Calu3 (cell line): ENCODE measurements around the gene TNIK. TPM values are rescaled to one million over a fixed set of nuclear protein-coding genes. Genes with fewer than 3 reads are reported as not detected.

Experiments
- BruUV-seq: library from RNA; stranded (reverse); fragments of 400-500 nt; replicated peaks from 2 replicates; lab custom pipeline; 2021; lab: Mats Ljungman, UMichigan
- CTCF ChIA-PET: fragments of 300-600 bp; sonication (Branson Sonifier 250); formaldehyde crosslinking; loops from one replicate; lab custom pipeline; 2022; ENCODE audit warnings: antibody characterized with exemption; lab: Charles Lee
- DNase-seq: peaks from one replicate; pipeline ENCODE4 v3.0.0; 2022
- H3K27ac Mint-ChIP-seq: one replicate; pipeline ENCODE4 v1.8.0; 2022; ENCODE audit warnings: mixed read lengths; ENCODE audit not compliant: unreplicated experiment
- H3K27me3 Mint-ChIP-seq: one replicate; pipeline ENCODE4 v1.8.0; 2022; ENCODE audit warnings: mixed read lengths; ENCODE audit not compliant: unreplicated experiment
- H3K36me3 Mint-ChIP-seq: one replicate; pipeline ENCODE4 v1.8.0; 2022; ENCODE audit warnings: mild to moderate bottlenecking, moderate library complexity, mixed read lengths; ENCODE audit not compliant: insufficient read depth, unreplicated experiment
- H3K4me1 Mint-ChIP-seq: one replicate; pipeline ENCODE4 v1.8.0; 2022; ENCODE audit warnings: mild to moderate bottlenecking, low read depth, mixed read lengths; ENCODE audit not compliant: unreplicated experiment
- H3K4me3 Mint-ChIP-seq: one replicate; pipeline ENCODE4 v1.8.0; 2022; ENCODE audit warnings: mild to moderate bottlenecking, low read depth, moderate library complexity, mixed read lengths; ENCODE audit not compliant: unreplicated experiment
- H3K9me3 Mint-ChIP-seq: one replicate; pipeline ENCODE4 v1.8.0; 2022; ENCODE audit warnings: low read depth, mixed read lengths; ENCODE audit not compliant: unreplicated experiment
- CTCF ChIP-seq: fragments of 200-600 bp; IDR thresholded peaks from one replicate; pipeline ENCODE4 v1.8.0; 2022; ENCODE audit warnings: antibody characterized with exemption; ENCODE audit not compliant: unreplicated experiment
- intact Hi-C: fragments of 100-400 bp; cut with micrococcal nuclease; formaldehyde crosslinking; loops from one replicate; pipeline ENCODE4 v1.10.0; 2022; ENCODE audit not compliant: unreplicated experiment
- total RNA-seq: library from RNA; stranded (reverse); gene quantifications from 2 replicates; pipeline ENCODE4 v1.2.3, GENCODE V29; 2022

Gene TNIK
- total RNA-seq, 1 experiment from 2014 or later = 19.7 TPM

- no peaks in the 10 kb centered on the region for H3K27me3 Mint-ChIP-seq
- no peak overlapping the region for H3K4me3 Mint-ChIP-seq
- no peaks in the 10 kb centered on the region for H3K36me3 Mint-ChIP-seq
- TF ChIP-seq CTCF = no peak
- CTCF ChIA-PET = no interaction called here
- no peak for DNase-seq
- no TSS peak for BruUV-seq
- intact Hi-C loops = no loop called here
- H3K9me3 Mint-ChIP-seq = no peaks in the 10 kb centered on the region
- no peaks in the 10 kb centered on the region for H3K4me1 Mint-ChIP-seq
- no peak overlapping the region for H3K27ac Mint-ChIP-seq
Measured at GRCh38 chr3:171497468-171497867, 37.3 kb upstream of the TNIK start.

- no peak for DNase-seq
- no peaks in the 10 kb centered on the region for H3K4me1 Mint-ChIP-seq
- intact Hi-C loops = no loop called here
- BruUV-seq = no TSS peak
- no peak for TF ChIP-seq CTCF
- H3K9me3 Mint-ChIP-seq = no peaks in the 10 kb centered on the region
- no peak overlapping the region for H3K4me3 Mint-ChIP-seq
- H3K27me3 Mint-ChIP-seq = no peaks in the 10 kb centered on the region
- CTCF ChIA-PET = no interaction called here
- no peaks in the 10 kb centered on the region for H3K36me3 Mint-ChIP-seq
- no peak overlapping the region for H3K27ac Mint-ChIP-seq
Measured at GRCh38 chr3:171495413-171495812, 35.2 kb upstream of the TNIK start.

DNA sequence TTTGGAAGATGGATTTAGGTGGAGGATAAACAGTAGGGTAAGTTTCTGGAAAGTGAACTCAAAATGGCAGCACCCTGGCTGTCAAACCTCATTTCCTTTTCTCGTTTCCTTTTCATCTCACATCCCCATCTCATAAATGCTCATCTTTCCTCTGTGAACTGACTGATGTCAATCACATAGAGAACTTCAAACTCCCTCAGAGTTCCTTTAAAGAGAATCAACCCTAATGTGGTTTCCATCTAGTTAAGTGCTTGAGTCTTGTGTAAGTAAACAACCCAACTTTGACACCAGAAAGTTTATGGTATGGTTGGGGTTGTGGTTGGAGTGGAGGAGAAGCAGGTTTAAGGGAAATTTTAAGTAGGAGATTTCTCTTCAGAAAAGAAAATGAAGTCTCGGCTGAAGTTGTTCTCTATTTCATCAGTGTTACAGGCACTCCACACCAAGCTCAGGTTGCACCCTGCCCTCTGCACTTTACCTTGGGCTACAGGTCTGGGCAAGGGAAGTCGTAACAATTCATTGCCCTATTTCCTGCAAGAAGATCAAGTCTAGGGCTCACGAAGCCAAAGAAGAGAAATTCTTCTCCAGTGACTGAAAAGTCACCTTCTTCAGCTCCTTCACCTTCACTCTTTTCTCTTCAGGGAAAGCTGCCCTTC is 34.4 kb upstream of the TNIK start:
- no TSS peak for BruUV-seq
- DNase-seq = no peak
- CTCF ChIA-PET = no interaction called here
- intact Hi-C loops = no loop called here
- TF ChIP-seq CTCF = no peak
- Mint-ChIP-seq H3K27ac (no peak overlapping the region), H3K9me3 (no peaks in the 10 kb centered on the region), H3K36me3 (no peaks in the 10 kb centered on the region), H3K4me3 (no peak overlapping the region), H3K27me3 (no peaks in the 10 kb centered on the region), H3K4me1 (no peaks in the 10 kb centered on the region)

GRCh38 chr3:171491361-171491760 is 31.2 kb upstream of the TNIK start:
- Mint-ChIP-seq H3K4me1 (no peaks in the 10 kb centered on the region), H3K4me3 (no peak overlapping the region), H3K36me3 (no peaks in the 10 kb centered on the region), H3K27ac (no peak overlapping the region), H3K27me3 (no peaks in the 10 kb centered on the region), H3K9me3 (no peaks in the 10 kb centered on the region)
- intact Hi-C loops = no loop called here
- TF ChIP-seq CTCF = no peak
- BruUV-seq = no TSS peak
- CTCF ChIA-PET = no interaction called here
- no peak for DNase-seq
